Measurements from ENCODE around the gene ROBO1.
"Not testable (repeated sequence)": the region's sequence is repeated elsewhere in the genome, so short reads cannot be mapped to it uniquely, and the experiment has no call there.

Gene ROBO1

DNA sequence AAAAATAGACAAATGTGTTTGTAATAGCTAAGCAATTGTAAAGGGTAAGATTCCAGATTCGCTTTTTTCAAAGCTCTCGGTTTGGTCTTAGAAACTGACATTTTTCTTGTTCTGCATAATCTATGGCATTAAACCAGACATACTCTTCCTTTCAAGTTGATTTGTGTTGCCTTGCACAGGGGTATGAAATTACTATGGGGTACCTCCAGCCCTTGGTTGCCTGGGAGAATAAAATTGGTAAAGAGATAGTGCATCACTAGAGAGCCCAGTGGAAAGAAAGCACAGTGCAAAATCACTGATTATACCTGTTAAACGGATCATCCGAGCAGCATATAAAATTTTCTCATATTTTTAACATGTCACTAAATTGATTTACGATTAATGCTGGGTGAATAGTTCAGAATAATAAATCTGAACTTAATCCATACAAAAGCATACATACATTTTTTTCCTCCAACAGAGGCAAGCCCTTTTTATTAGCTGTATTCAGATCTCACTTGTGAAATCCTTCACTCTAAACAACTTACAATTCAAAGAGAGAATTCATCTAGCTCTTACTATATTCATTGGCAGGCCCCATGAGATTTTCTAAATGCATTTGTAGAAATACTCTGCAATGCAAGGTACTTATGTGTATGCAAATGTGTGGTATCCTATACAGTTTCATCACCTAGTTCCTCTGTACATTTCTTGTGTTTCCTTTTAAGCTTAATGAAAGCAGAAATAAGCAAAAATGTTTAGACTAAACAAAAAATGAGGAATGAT is 224.4 kb downstream of the ROBO1 start:
- no peak for DNase-seq

DNA sequence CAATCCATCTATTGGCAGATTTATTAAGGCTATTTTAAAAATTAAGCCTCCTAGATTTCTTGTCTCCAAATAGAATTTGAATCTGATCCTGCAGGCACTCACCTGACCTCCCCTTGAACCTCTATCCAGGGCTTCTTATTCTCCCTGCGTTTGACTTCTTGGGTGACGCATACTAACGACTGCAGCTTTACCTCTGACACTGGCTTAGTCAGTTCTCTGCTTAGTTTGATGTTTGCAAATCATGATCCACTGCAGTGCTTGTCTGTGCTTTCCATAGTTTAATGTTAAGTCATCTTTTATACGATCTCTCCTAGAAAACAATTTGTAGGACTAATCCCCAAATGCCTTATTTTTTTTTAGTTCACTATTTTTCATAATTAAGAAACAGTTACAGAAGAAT is 233.1 kb downstream of the ROBO1 start:
- no peak for DNase-seq

DNA sequence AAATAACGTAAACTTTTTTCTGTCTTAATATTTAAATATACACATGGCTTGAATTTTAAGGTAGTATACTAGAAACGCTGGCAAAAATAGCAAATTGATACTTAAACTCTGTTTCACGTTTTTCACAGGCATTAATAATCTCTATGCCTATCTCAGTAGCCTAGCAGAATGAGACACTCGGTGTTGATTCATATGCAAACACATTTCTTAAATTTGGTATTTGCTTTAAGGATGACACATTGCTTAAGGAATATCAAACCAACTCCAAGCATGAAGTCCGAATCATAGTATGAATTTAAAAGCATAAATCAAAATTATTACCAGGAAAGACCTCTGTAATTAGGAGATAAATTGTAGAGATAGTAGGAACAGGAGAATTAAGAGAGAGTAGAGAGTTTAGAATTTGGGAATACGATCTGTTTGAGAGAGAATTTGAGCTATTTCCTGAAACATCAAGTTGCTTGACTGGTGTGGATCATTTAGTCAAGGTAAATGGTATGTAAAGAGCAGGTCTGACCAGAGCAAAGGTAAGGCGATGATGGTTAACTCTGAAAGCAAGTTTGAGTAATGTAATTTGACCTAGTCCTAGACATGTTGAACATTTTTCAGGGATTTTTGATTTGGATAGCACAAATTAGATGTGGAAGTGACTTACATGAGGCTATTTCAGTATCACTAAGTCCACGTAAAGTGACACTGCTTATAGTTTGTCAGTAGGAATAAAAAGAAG is 236.1 kb downstream of the ROBO1 start:
- no peak for DNase-seq

DNA sequence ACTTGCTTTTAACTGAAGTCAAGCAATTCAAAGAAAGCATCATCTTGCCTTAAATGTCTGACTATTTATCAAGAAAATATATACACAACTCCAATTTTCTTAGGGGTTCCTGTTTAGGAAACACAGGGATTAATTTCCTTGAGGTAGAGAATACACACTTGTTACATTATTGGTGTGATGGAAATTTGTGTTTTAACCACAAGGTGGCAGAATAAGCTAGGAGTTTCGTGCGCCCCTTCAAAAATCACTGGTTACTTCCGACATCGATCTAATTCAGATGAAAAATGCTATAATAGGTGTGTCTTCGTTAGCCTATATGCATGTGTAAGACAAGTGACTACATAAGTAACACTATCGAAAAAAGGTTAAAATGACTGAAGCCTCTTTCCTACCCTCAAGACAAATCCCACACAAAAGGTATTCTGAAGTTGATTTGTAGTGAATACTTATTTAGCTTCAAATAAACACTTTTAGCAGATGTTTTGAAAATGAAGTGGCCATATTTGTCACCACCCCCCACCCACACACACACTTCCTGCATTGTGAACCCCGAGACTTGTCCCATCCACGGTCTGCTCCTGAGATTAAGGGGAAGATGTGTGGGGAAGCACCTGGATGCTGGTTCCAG is 246.5 kb downstream of the ROBO1 start:
- peak; percentile 46 for DNase-seq

DNA sequence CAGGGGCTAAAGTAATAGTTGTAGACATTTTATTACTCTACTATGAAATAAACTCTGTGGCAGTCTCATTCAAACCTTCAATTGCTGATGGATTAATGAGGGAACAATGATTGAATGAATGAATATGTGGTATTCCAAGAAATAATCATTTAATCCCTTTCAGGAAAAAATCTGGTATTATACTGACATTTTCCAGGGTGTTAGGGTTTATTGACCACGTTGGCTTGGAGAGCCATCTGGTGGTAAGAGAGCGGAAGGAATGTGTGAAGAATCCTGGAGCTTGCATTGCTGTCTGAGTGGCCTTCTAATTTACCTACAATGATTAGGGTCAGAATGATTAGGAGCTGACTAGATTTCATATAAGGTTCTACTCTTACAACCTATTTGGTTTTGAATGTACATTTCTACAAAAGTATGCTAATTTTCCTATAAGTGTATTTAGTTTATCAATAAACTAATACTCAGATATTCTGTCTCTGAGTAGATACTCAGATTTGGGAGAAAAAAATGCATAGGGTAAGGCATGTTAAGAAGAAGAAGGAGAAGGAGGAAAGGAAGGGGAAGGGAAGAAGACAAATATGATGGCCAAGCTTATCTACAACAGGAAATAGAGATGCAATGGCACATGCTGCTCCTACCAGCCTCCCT is 249.9 kb downstream of the ROBO1 start:
- DNase-seq: no peak

DNA sequence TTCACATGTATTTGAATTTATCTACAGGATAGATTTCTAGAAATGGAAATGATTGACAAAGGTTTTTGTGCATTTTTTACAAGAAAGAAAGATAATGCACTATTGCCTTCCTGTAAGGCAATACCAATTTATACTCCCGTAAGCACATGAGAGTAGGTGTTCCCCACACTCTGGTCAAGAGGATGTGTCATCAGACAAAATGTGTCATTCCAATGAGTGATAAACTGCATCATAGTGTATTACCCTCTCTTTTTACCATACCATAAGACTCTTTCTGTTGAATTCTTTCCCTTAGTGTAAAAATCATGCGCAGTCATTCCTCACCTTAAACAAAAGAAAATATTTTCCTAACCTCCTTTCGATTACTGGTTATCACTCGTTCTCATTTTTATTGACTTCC is 251.0 kb downstream of the ROBO1 start:
- no peak for DNase-seq

DNA sequence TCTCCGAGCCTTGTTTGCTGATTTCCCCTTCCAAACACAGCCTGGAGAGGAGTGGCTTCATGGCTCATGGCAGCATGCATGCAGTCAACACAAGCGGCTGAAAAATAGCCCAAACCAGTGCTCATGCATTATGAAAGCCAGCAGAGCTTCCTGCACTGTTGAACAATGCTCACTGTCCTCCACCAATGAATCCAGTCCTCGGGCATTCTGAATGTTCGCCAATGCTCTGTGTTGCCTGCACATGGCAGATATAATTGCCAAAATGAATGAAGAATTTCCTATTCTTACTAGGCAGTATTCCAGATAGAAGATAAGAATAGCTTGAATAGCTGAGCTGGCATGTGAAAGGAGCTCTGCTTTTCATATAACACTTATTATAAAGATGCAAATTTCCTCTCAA is 252.7 kb downstream of the ROBO1 start:
- DNase-seq: no peak

DNA sequence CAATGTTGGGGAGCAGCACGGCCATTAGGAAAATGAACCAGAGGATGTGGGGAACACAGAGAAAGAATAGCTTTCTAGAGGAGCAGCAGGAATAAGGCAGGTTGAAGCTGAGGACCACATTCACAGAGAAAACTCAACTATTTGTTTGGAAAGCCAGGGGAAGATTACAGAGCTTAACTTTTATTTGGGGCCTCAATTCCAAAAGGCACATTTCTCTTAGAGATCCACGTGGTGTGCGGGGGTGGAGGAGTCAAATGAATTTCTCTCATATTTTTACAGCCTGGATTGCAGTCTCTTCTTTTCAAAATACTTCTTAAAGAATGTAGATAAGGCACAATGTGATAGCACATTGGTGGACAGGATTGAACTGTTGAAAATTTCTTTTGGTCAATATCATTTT is 253.7 kb downstream of the ROBO1 start:
- DNase-seq: no peak

DNA sequence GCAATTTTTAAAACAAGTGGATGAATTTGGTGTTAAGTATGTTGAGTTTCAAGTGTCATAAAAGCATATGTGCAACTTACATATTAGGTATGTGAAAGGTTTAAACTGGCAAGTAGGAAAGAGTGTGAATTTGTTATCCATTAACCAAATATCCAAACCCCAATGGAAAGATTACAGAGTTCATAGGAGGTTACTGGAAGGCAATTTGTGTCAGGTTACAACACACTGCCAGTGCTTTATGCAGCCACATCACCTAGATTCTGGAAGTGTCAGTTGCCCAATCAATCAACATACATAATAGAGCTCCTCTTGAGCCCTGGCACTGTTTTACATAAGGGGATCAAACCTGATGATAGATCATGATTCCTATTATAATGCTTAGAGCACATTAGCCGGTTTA is 261.0 kb downstream of the ROBO1 start:
- no peak for DNase-seq

DNA sequence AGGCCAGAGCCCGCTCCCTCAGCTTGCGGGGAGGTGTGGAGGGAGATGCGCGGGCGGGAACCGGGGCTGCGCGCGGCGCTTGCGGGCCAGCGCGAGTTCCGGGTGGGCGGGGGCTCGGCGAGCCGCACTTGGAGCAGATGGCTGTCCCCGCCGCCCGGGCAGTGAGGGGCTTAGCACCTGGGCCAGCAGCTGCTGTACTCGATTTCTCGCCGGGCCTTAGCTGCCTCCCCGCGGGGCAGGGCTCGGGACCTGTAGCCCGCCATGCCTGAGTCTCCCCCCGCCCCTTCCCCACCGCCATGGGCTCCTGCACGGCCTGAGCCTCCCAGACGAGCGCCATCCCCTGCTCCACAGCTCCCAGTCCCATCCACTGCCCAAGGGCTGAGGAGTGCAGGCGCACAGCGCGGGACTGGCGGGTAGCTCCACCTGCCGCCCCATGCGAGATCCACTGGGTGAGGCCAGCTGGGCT is 265.5 kb downstream of the ROBO1 start:
- not testable (repeated sequence) for DNase-seq

DNA sequence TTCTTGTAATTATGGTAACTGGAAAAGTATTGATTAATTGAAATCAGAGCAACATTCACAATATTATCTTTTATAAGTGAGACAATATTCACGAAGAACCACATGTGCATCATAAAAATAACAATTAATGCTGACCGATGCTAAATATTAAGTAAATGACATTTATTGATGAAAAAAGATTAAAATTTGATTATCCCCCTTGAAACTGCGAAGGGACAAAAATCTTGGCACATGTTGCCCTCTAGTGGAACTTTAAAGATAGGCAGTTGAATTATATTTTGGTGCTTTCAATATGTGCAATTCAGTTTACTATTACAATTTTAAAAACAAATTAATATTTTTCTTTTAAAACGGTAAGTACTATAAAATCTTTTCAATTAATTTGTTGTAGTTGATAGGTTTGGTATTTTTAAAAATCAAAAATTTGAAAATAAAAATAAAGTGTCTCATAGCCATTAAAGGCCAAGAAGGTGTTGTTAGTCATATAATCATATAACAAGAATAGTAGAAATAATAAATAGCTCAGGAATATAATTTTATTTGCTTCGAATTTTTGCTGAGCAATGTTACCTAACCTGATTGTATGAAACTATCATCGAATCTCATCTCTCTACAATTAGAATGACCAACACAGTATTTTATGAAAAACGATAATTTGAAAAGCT is 270.2 kb downstream of the ROBO1 start:
- DNase-seq: no peak

DNA sequence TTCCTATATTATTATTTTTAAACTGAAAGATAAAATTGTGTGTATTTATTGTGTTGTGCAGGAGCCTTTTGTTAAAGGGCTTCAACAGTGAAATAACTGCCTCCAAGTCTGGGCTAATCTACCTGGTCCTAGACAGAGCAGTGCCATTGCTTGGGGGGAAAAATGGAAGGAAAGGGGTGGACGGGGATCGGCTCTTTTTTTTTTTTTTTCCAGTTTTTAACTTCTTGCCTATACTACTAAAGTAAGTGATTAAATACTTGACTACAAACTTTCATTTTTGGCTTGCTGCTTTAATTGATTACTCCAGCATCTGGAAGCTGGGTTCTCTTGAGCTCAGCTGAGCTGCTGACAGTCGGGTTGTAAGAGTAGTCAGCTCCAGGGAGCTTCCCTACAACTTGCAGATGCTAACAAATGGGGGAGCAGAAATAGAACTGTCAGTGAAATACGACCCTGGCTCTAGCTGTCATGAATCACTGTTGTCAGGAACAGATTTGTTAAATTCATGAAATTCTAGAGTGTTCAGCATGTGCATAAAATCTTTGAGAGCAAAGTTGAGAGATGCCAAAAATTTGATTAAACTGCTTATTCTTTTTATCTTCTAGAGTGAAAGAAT is 276.7 kb downstream of the ROBO1 start:
- no peak for DNase-seq

DNA sequence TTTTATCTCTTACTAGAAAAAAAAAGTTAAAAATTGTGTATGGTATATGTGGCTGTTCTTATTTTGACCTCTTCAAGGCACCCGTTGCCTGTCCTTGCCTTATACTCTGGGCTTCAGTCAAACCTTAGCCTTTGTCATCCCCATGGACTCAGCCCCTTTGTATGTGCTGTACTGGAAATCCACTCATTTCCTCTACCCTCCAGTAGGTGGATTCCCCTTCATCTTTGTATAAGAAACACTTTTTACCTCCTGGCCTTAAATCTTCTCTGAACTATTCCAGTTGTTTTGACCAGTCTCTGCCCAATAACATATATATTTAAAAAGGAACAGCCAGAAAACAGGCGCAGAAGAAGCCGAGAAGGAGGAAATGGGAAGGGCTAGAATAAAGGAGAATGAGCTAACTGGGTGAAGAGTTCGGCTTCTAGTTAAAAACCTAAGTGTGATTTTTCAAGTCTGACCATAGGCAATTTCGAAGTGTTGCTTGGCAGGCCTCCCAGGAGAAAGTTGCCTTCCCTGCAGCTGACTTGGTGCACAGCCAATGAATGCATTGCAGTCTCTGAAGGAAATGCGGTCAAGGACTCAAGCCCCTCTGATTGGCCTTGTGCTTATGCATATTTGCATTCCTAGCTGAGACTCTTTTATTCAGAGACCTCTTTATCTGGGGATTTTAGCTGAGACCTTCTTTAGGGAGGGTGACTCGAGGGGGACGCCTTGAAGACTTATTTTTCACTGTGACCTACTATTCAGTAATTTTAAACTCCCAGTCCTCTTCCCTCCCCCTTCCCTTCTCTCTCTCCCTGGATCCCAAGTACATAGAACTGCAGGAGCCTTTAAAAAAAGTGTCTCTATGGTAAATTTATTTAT is 277.4 kb downstream of the ROBO1 start:
- no peak for DNase-seq

DNA sequence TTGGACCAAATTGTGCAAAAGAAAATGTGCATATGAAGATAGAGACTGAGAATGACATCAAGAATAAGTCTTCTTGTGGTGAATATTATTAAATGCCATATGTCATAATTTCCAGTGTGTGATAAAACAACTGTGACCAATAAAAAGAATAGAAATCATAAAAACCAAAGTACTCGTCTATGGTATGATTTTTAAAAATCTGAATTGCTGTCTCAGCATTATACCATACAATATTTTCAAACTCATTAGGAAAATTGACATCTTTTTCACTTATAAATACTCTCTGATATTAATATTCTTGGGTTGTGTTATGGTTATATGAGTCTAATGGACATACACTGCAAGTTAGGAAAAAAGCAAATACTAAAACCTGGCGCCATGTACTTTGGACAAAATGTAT is 279.4 kb downstream of the ROBO1 start:
- DNase-seq: no peak

DNA sequence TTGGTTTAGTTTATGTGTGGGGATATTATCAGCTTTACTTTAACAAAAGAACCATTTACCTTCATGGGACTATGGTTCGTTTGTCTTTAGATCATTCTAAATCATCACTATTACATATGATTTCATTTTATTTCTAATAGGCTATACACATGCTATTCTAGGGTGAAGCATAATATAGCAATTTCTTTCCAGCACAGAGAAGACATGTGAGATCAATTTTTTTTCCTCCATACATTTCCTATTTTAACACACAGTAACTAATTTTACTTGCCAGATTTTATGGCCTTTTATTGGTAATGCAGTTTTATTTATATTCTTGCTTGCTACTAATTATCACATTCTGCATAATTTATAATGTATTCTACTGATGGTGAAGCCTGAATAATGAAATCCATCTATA is 287.1 kb downstream of the ROBO1 start:
- DNase-seq: no peak

DNA sequence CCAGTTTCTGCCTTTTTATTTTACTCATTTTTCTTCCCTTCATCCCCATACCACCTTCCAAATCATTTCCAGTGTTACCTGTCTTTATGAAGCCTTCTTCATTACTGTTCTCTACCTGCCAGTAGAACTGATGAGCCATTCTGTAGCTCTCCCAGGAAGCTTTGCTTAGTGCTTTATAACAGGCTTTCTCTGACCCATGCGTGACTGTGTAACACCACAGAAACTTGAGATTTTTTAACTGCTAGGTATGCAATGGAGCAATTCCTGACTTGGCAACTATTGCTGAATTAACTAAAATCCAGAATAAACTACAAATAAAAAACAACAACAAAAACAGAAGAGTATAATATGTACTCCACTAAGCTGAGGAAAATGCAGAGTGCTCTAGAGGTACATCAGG is 289.2 kb downstream of the ROBO1 start:
- no peak for DNase-seq

DNA sequence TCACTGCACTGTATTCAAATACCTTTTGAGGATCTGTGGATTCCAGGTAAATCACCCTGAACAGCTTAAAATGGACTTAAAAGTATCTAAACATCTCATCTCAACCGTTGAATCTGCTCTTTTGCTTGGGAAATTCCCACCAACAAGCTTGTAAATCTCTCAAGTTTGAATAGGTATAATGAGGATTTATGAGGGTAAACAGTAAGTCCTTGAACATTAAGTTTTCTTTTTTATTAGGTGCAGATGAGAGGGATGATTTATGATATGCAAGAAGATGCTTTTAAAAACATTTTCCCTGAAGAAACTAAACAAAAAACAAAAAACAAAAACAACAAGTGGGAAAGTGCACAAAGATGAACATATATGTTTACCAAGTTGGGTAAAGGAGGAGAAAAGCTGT is 290.6 kb downstream of the ROBO1 start:
- no peak for DNase-seq

DNA sequence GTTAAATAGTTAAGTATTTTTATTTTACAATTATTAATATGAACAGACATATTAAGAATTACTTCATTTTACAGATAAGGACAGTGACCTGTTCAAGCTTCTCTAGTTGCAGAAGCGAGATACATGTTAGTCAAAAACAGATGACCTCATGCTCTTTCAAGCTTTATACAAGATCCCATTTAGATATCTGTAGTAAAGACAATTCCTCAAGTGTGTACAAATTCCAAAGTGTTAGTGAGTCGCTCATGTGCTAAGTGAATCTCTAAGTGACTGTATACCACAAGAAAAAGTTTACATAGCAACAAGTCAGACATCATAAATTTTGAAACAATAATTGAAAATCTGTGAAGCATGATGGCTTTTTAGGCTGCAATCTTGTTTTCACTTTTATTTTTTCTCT is 293.8 kb downstream of the ROBO1 start:
- no peak for DNase-seq

DNA sequence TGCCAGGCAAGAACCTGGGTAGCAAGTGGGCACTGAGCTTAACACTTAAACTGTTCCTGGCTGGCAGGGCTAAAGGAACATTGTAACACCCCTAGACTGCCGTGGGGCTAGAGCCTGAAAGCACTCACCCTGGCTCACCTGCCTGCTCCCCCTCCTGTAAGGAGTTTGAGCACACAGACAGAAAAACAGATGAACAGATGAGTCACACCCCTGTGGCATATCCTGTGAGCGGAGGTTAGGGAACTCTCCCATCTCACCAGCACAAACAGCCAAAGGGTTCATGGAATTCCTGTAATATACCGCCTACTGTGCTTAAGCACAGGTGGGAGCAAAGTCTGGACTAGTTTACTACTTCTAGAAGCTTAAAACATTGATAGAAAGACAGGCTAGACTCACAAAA is 300.1 kb downstream of the ROBO1 start:
- DNase-seq: no peak

DNA sequence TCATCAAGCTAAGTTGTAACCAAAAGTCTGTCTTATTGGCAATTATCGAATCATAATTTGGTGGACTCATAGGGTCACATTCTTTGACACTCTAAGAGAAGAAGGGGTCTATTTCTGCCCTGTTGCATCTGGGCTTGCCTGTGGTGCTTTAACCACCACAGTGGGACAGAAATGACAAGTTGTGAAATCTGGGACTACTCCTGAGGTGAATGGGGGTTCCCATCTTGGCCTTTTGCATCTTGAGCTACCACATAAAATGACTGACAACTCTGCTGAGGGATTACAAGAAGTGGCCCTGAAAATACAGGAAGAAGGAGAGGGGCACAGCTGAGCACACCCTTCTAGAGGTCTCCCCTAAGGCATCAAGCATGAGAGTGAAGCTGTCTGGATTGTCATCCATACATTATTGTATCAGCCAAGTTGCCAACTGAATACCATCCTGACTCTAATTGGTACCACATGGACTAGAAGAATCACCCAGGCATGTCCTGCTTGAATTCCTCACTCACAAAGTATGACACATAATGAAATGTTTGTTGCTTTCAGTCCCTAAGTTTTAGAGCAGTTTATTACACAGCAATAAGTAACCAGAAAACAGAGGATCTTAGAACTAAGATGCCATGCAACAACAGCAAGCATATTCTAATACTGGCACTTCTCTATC is 306.5 kb downstream of the ROBO1 start:
- no peak for DNase-seq

DNA sequence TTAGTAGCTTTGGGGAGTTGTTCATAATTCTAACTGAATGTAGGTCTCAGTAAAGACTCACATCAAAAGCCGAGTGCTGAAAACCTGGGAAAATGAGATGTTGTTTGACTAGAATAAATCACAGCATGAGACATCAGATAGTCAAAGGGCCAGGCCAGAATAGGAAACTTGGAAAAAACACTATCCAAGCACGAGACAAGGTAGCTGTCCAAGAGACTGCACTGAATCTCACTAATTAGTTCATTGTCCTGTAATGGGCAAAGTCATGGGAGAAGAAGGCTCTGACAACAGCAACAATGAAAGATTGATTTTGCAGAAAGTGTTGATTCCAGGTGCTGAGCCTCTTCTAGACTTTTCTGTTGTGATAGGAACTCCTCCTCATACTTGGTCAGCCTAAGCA is 314.2 kb downstream of the ROBO1 start:
- no peak for DNase-seq
